ENCODE data around the gene ZNF541. TPM values are rescaled to one million over a fixed set of nuclear protein-coding genes. Genes with fewer than 3 reads are reported as not detected.

ZNF541 gene
- 0.52 TPM for total RNA-seq
- under 1 TPM in 3 of 4 donors, not detected in 1; 0.07 to 0.42 (median 0.23) TPM for polyA plus RNA-seq

DNA sequence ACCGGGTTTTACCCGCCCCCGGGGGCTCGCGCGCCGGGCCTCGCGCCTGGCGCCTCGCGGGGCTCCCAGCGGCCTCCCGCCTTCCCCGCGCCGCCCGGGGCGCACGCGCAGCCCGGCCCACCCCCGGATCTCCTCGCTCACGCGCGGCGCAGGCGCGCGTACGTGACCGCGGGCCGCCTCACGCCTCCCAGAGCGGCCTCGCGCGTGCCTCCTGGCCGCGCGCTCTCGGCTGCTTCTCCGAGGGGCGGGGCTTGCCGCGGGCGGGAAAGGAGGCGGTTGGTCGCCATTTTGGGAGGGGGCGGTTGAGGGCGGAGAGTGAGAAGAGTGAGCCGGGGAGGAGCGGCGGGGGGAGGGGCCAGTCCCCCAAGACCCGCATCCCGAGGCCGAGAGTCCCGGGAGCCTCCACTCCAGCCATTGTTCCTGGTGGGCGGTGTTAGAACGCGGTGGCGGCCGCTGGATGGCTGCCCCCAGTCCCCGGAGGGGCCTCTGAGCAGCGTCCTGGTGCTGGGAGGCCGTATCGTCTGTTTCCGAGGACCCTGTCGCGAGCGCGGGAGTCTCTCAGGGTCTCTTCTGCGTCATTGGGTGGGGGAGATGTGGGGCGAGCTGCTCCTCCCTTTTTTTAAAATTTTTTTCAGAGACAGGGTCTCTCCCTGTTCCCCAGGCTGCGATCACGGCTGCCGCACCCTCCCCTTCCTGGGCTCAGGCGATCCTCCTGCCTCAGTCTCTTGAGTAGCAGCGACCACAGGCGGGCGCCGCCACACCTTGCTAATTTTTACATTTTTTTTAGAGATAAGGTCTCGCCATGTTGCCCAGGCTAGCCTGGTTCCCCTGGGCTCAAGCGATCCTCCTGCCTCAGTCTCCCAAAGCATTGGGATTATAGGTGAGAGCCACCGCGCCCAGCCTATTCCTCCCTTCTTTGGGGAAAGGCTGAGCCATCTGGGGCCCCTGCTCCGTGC is at the start of gene ZNF541:
TSS of gene ZNF541 (minus strand) at position 78 of the 956 bp plus-strand sequence. CDS start 17,292 bp downstream, outside the sequence.
- H3K27me3 ChIP-seq (ENCODE audit: control insufficient read depth, insufficient read depth, low read length) = no peaks in the 10 kb centered on the region
- no peaks in the 10 kb centered on the region for H3K36me3 ChIP-seq (ENCODE audit: control insufficient read depth, insufficient read depth, low read length)
- Mint-ChIP-seq H3K36me3 (no peaks in the 10 kb centered on the region), H3K27ac (peak within 1 kb of the TSS in 2 of 3 donors; percentile 36 to 47), H3K9me3 (peaks cover 0 to 2% (median 0%) of the 10 kb centered on the region in 7 donors), H3K4me1 (peaks cover 11 to 49% (median 25%) of the 10 kb centered on the region in 4 donors), H3K4me3 (peak within 1 kb of the TSS; percentile 58 to 84 (median 78)), H3K27me3 (peaks cover 17% of the 10 kb centered on the region)
- DNase-seq (peak; percentile 68 to 85 (median 78)), ATAC-seq (ENCODE audit: low read depth in 2 of 2) (peak; percentile 85 to 88)
- H3K4me1 ChIP-seq (ENCODE audit: control insufficient read depth, insufficient read depth, low read length, poor library complexity, severe bottlenecking) = peaks cover 34% of the 10 kb centered on the region
- peak within 1 kb of the TSS; percentile 57 for H3K27ac ChIP-seq (ENCODE audit: insufficient read depth, low read length, poor library complexity, severe bottlenecking)
- no peak within 1 kb of the TSS for H3K4me3 ChIP-seq (ENCODE audit: low read depth, low read length)
- no peaks in the 10 kb centered on the region for H3K9me3 ChIP-seq (ENCODE audit: control insufficient read depth in 2 of 2, low read length in 2 of 2)

DNA sequence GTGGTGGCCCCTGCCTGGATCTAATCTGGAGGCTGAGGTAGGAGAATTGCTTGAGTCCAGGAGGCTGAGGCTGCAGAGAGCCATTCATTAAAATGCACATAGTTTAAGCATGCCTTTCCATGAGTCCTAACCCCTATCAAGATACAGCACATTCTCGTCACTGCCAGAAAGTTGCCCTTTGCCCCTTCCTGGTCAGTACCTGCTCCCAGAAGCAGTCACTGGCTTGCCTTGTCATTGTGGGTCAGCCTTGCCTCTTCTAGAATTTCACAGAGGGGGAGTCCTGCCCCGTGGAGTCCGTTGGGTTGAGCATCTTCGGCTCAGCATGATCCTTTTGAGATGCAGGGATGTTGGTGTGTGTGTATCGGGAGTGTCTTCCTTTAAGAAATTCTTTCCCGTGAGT is 46.8 kb upstream of the ZNF541 start:
- H3K4me1 ChIP-seq (ENCODE audit: control insufficient read depth, insufficient read depth, low read length, poor library complexity, severe bottlenecking) = peaks cover 16% of the 10 kb centered on the region
- no peak overlapping the region for H3K27ac Mint-ChIP-seq
- H3K27me3 ChIP-seq (ENCODE audit: control insufficient read depth, insufficient read depth, low read length) = no peaks in the 10 kb centered on the region
- no peaks in the 10 kb centered on the region for H3K27me3 Mint-ChIP-seq
- peaks cover 14% of the 10 kb centered on the region for H3K36me3 ChIP-seq (ENCODE audit: control insufficient read depth, insufficient read depth, low read length)
- H3K4me1 Mint-ChIP-seq = peaks cover 3 to 56% (median 35%) of the 10 kb centered on the region in 4 donors
- no peak overlapping the region for H3K4me3 ChIP-seq (ENCODE audit: low read depth, low read length)
- H3K36me3 Mint-ChIP-seq = peaks cover 11% of the 10 kb centered on the region
- no peak overlapping the region for H3K27ac ChIP-seq (ENCODE audit: insufficient read depth, low read length, poor library complexity, severe bottlenecking)
- ATAC-seq (ENCODE audit: low read depth in 2 of 2) (no peak), DNase-seq (no peak)
- H3K9me3 ChIP-seq (ENCODE audit: control insufficient read depth in 2 of 2, low read length in 2 of 2) = no peaks in the 10 kb centered on the region
- H3K4me3 Mint-ChIP-seq = peak overlapping the region in 1 of 4 donors; percentile 56
- no peaks in the 10 kb centered on the region for H3K9me3 Mint-ChIP-seq

DNA sequence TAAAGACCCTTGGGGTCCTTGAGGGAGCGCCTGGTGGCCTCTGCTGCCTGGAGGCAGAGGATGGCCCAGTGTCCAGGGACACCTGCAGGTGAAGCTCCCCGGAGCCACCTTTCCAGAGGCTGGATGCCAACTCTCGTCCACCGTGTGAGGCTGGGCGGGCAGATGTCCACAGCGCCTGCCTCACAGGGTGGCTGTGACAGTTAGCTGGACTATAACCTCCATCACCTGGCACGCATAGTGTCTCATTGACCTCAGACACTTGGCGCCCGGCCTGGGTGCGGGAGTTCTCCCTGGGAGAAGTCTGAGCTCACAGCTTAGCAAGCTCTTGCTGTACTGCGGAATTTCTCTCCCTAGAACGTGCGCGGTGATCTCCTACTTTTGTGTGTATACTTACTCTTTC is 45.8 kb upstream of the ZNF541 start:
- no peak overlapping the region for H3K27ac Mint-ChIP-seq

DNA sequence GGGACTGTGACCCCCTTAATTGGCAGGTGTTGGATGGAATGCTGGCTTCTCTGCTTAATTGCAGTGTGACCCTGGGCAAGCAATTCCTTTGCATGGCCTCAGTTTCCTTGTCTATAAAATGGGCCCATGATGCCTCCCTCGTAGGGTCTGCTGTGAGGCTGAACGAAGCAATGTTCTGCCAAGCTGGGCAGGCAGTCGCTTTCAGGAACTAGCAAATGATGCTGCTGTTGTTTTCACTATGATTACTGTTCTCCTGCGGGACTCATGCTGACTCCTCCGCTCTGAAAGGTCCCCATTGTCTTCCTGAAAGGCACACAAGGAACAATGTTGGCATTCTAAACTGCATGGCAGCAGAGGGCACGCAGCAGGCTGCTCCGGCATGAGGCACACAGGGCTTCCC is 42.8 kb upstream of the ZNF541 start:
- Histone ChIP-seq H3K36me3 (ENCODE audit: control insufficient read depth, insufficient read depth, low read length) (peaks cover 12% of the 10 kb centered on the region), H3K9me3 (ENCODE audit: control insufficient read depth in 2 of 2, low read length in 2 of 2) (no peaks in the 10 kb centered on the region), H3K4me1 (ENCODE audit: control insufficient read depth, insufficient read depth, low read length, poor library complexity, severe bottlenecking) (peaks cover 36% of the 10 kb centered on the region), H3K27me3 (ENCODE audit: control insufficient read depth, insufficient read depth, low read length) (no peaks in the 10 kb centered on the region), H3K27ac (ENCODE audit: insufficient read depth, low read length, poor library complexity, severe bottlenecking) (no peak overlapping the region), H3K4me3 (ENCODE audit: low read depth, low read length) (no peak overlapping the region)
- H3K9me3 Mint-ChIP-seq = peaks cover 0 to 2% (median 0%) of the 10 kb centered on the region in 7 donors
- H3K27ac Mint-ChIP-seq = no peak overlapping the region
- no peak for DNase-seq
- peaks cover 9 to 70% (median 47%) of the 10 kb centered on the region in 4 donors for H3K4me1 Mint-ChIP-seq
- H3K36me3 Mint-ChIP-seq = peaks cover 18% of the 10 kb centered on the region
- H3K4me3 Mint-ChIP-seq = no peak overlapping the region
- ATAC-seq (ENCODE audit: low read depth in 2 of 2) = no peak
- peaks cover 6% of the 10 kb centered on the region for H3K27me3 Mint-ChIP-seq

More for the DNA sequence above, 45.8 kb upstream of the ZNF541 start:
- Histone ChIP-seq H3K4me3 (ENCODE audit: low read depth, low read length) (no peak overlapping the region), H3K4me1 (ENCODE audit: control insufficient read depth, insufficient read depth, low read length, poor library complexity, severe bottlenecking) (peaks cover 16% of the 10 kb centered on the region), H3K36me3 (ENCODE audit: control insufficient read depth, insufficient read depth, low read length) (peaks cover 14% of the 10 kb centered on the region), H3K27ac (ENCODE audit: insufficient read depth, low read length, poor library complexity, severe bottlenecking) (no peak overlapping the region), H3K27me3 (ENCODE audit: control insufficient read depth, insufficient read depth, low read length) (no peaks in the 10 kb centered on the region), H3K9me3 (ENCODE audit: control insufficient read depth in 2 of 2, low read length in 2 of 2) (no peaks in the 10 kb centered on the region)
- Mint-ChIP-seq H3K4me3 (no peak overlapping the region), H3K4me1 (peaks cover 3 to 54% (median 37%) of the 10 kb centered on the region in 4 donors), H3K27me3 (no peaks in the 10 kb centered on the region), H3K9me3 (no peaks in the 10 kb centered on the region), H3K36me3 (peaks cover 15% of the 10 kb centered on the region)
- DNase-seq (no peak), ATAC-seq (ENCODE audit: low read depth in 2 of 2) (no peak)

- Mint-ChIP-seq H3K4me1 (peaks cover 12 to 73% (median 49%) of the 10 kb centered on the region in 4 donors), H3K9me3 (peaks cover 0 to 2% (median 0%) of the 10 kb centered on the region in 7 donors), H3K27me3 (peaks cover 8% of the 10 kb centered on the region), H3K27ac (peak overlapping the region in 2 of 3 donors; percentile 50 to 54), H3K36me3 (peaks cover 18% of the 10 kb centered on the region), H3K4me3 (peak overlapping the region in 1 of 4 donors; percentile 26)
- no peak for ATAC-seq (ENCODE audit: low read depth in 2 of 2)
- H3K36me3 ChIP-seq (ENCODE audit: control insufficient read depth, insufficient read depth, low read length) = peaks cover 10% of the 10 kb centered on the region
- H3K4me3 ChIP-seq (ENCODE audit: low read depth, low read length) = no peak overlapping the region
- H3K9me3 ChIP-seq (ENCODE audit: control insufficient read depth in 2 of 2, low read length in 2 of 2) = no peaks in the 10 kb centered on the region
- H3K4me1 ChIP-seq (ENCODE audit: control insufficient read depth, insufficient read depth, low read length, poor library complexity, severe bottlenecking) = peaks cover 41% of the 10 kb centered on the region
- no peaks in the 10 kb centered on the region for H3K27me3 ChIP-seq (ENCODE audit: control insufficient read depth, insufficient read depth, low read length)
- H3K27ac ChIP-seq (ENCODE audit: insufficient read depth, low read length, poor library complexity, severe bottlenecking) = no peak overlapping the region
- no peak for DNase-seq
Observed at GRCh38 chr19:47615230-47615629, 42.3 kb upstream of the ZNF541 start.

- no peak overlapping the region for H3K4me3 ChIP-seq (ENCODE audit: low read depth, low read length)
- Mint-ChIP-seq H3K27ac (peak overlapping the region in 1 of 3 donors; percentile 25), H3K9me3 (peaks cover 0 to 2% (median 0%) of the 10 kb centered on the region in 7 donors), H3K4me1 (peaks cover 12 to 67% (median 44%) of the 10 kb centered on the region in 4 donors), H3K4me3 (no peak overlapping the region), H3K27me3 (peaks cover 8% of the 10 kb centered on the region), H3K36me3 (peaks cover 14% of the 10 kb centered on the region)
- no peak overlapping the region for H3K27ac ChIP-seq (ENCODE audit: insufficient read depth, low read length, poor library complexity, severe bottlenecking)
- DNase-seq = no peak
- H3K36me3 ChIP-seq (ENCODE audit: control insufficient read depth, insufficient read depth, low read length) = peaks cover 10% of the 10 kb centered on the region
- no peak for ATAC-seq (ENCODE audit: low read depth in 2 of 2)
- H3K9me3 ChIP-seq (ENCODE audit: control insufficient read depth in 2 of 2, low read length in 2 of 2) = no peaks in the 10 kb centered on the region
- H3K27me3 ChIP-seq (ENCODE audit: control insufficient read depth, insufficient read depth, low read length) = no peaks in the 10 kb centered on the region
- H3K4me1 ChIP-seq (ENCODE audit: control insufficient read depth, insufficient read depth, low read length, poor library complexity, severe bottlenecking) = peaks cover 41% of the 10 kb centered on the region
Observed at GRCh38 chr19:47614559-47614958, 41.6 kb upstream of the ZNF541 start.

GRCh38 chr19:47614021-47614295 is 41.0 kb upstream of the ZNF541 start:
- Mint-ChIP-seq H3K9me3 (peaks cover 0 to 2% (median 0%) of the 10 kb centered on the region in 7 donors), H3K4me3 (peak overlapping the region in 2 of 4 donors; percentile 6 to 48), H3K27me3 (peaks cover 8% of the 10 kb centered on the region), H3K4me1 (peaks cover 12 to 66% (median 44%) of the 10 kb centered on the region in 4 donors), H3K27ac (peak overlapping the region in 1 of 3 donors; percentile 22), H3K36me3 (peaks cover 14% of the 10 kb centered on the region)
- peaks cover 41% of the 10 kb centered on the region for H3K4me1 ChIP-seq (ENCODE audit: control insufficient read depth, insufficient read depth, low read length, poor library complexity, severe bottlenecking)
- ATAC-seq (ENCODE audit: low read depth in 2 of 2) (no peak), DNase-seq (no peak)
- no peak overlapping the region for H3K27ac ChIP-seq (ENCODE audit: insufficient read depth, low read length, poor library complexity, severe bottlenecking)
- H3K36me3 ChIP-seq (ENCODE audit: control insufficient read depth, insufficient read depth, low read length) = peaks cover 10% of the 10 kb centered on the region
- no peaks in the 10 kb centered on the region for H3K9me3 ChIP-seq (ENCODE audit: control insufficient read depth in 2 of 2, low read length in 2 of 2)
- no peak overlapping the region for H3K4me3 ChIP-seq (ENCODE audit: low read depth, low read length)
- no peaks in the 10 kb centered on the region for H3K27me3 ChIP-seq (ENCODE audit: control insufficient read depth, insufficient read depth, low read length)

All from CD4-positive, CD25-positive, alpha-beta regulatory T cell (primary cell).